HEK293T (cell line): ENCODE results near the gene RAB1A.
A peak's percentile ranks its signal among the peaks of the same experiment; 100 is the strongest.

Source experiments
- CTCF ChIA-PET: fragments of 350-600 bp; formaldehyde crosslinking; extraction: SDS; loops from one replicate; lab custom pipeline; 2021; ENCODE audit warnings: antibody characterized with exemption, inconsistent platforms; lab: Yijun Ruan, JAX
- POLR2A ChIA-PET: fragments of 350-600 bp; formaldehyde crosslinking; extraction: SDS; loops from one replicate; lab custom pipeline; 2020; ENCODE audit warnings: antibody characterized with exemption, inconsistent platforms; lab: Yijun Ruan, JAX
- DNase-seq: peaks from one replicate; pipeline ENCODE4 v3.0.0; 2012; ENCODE audit warnings: mixed read lengths; ENCODE audit errors: extremely low spot score
- ARNT ChIP-seq: fragments of 450-650 bp; IDR thresholded peaks from 2 replicates; pipeline ENCODE4 v1.6.1; 2017; ENCODE audit warnings: mild to moderate bottlenecking
- BHLHE40 ChIP-seq: fragments of 450-650 bp; IDR thresholded peaks from 2 replicates; pipeline ENCODE4 v1.6.1; 2016; ENCODE audit warnings: mild to moderate bottlenecking, moderate library complexity, borderline replicate concordance
- CTBP1 ChIP-seq: fragments of 450-650 bp; IDR thresholded peaks from 2 replicates; pipeline ENCODE4 v1.6.1; 2016; ENCODE audit warnings: borderline replicate concordance
- ELF4 ChIP-seq: fragments of 450-650 bp; IDR thresholded peaks from 2 replicates; pipeline ENCODE4 v1.6.1; 2017; ENCODE audit warnings: antibody characterized with exemption
- FOXA1 ChIP-seq: fragments of 450-650 bp; IDR thresholded peaks from 2 replicates; pipeline ENCODE4 v1.6.1; 2016; ENCODE audit warnings: mild to moderate bottlenecking
- FOXK2 ChIP-seq: fragments of 450-650 bp; IDR thresholded peaks from 2 replicates; pipeline ENCODE4 v1.6.1; 2016; ENCODE audit warnings: mild to moderate bottlenecking
- FOXM1 ChIP-seq: fragments of 450-650 bp; IDR thresholded peaks from 2 replicates; pipeline ENCODE4 v1.6.1; 2017; ENCODE audit warnings: mild to moderate bottlenecking, borderline replicate concordance
- HDGF ChIP-seq: fragments of 450-650 bp; IDR thresholded peaks from 2 replicates; pipeline ENCODE4 v1.6.1; 2017; ENCODE audit warnings: antibody characterized with exemption, borderline replicate concordance
- L3MBTL2 ChIP-seq: fragments of 450-650 bp; conservative IDR thresholded peaks from 2 replicates; pipeline ENCODE4 v1.6.1; 2016; ENCODE audit warnings: mild to moderate bottlenecking
- LEF1 ChIP-seq: fragments of 450-650 bp; IDR thresholded peaks from 2 replicates; pipeline ENCODE4 v1.6.1; 2017; ENCODE audit warnings: mild to moderate bottlenecking, borderline replicate concordance
- NFRKB ChIP-seq: fragments of 450-650 bp; IDR thresholded peaks from 2 replicates; pipeline ENCODE4 v1.6.1; 2016; ENCODE audit warnings: mild to moderate bottlenecking, moderate library complexity
- PKNOX1 ChIP-seq: fragments of 450-650 bp; IDR thresholded peaks from 2 replicates; pipeline ENCODE4 v1.6.1; 2016
- SP1 ChIP-seq: fragments of 450-650 bp; IDR thresholded peaks from 2 replicates; pipeline ENCODE4 v1.6.1; 2017
- SUZ12 ChIP-seq: fragments of 450-650 bp; IDR thresholded peaks from 2 replicates; pipeline ENCODE4 v1.6.1; 2016; ENCODE audit warnings: mild to moderate bottlenecking
- TARDBP ChIP-seq: fragments of 450-650 bp; IDR thresholded peaks from 2 replicates; pipeline ENCODE4 v1.6.1; 2016
- ZNF384 ChIP-seq: fragments of 450-650 bp; IDR thresholded peaks from 2 replicates; pipeline ENCODE4 v1.6.1; 2016

RAB1A gene

DNA sequence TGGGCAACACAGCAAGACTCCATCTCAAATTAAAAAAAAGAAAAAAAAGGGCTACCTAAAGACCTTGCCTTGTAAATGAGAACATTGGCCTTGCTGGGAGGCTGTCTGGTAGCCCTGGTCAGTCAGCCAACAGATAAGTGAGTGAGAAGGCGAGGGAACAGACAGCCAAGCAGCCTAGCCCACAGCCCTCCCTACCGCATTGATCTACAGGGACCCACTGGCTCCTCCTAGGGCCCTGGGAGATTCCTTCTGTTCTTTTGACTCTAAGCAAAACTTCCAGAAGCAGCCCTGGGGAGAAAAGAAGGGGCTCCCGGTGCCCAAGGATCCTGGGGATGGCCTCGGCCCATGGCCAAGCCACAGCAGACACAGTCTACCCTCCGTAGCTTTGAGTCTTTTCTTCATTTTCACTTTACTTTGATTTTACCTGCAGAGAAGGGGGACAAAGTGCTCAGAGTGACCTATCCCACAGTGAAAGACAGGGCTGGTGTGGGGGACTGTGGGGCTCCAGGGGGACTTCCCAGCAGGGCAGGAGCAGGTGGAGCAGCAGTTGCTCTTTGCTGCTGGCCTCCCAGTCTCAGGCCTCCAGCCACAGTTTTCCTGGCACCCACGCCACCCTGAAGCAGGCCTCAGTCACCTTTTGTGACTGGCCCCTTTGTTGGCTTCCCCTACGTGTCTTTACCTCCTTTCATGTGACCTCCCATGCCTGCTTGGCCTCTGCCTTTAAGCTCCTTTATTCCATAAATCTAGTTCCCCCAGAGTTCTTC lies 68.6 kb downstream of the RAB1A start:
- no peak for TF ChIP-seq TARDBP
- no peak for TF ChIP-seq NFRKB
- TF ChIP-seq FOXM1: no peak
- no peak for TF ChIP-seq LEF1
- ChIA-PET POLR2A (no interaction called here), CTCF (no interaction called here)
- DNase-seq: no peak

DNA sequence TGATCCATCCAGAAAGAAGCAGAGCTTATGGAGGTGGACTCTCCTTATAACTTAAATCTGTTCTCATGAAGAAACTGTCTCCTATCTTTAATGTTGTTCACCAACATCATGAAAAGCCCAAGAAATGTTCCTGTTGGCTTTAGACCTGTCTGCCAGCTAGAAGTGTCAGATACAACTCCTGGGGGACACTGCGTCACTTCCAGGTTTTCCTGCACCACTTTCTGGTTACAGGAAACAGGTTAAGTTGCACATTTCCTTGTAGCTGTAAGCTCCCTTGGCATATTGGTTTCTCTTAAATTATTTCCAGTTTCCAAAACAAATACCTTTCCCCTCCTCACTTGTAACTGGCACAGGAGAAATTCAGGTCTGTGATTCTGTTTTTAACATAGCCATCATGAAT lies 70.8 kb downstream of the RAB1A start:
- ChIA-PET POLR2A (interaction anchor here (1.3 kb wide), 1 partner anchor 27 kb away, joined by 3 read pairs; no protein-coding TSS in a partner anchor), CTCF (interaction anchor here (1.3 kb wide), 1 partner anchor 71 kb away, joined by 3 read pairs; the partner anchor contains the start of gene RAB1A)
- TF ChIP-seq FOXM1 (no peak), SUZ12 (no peak), FOXA1 (no peak), HDGF (no peak)
- no peak for DNase-seq

- TF ChIP-seq SUZ12 (no peak), FOXA1 (no peak), ELF4 (no peak), FOXK2 (no peak), HDGF (no peak), PKNOX1 (no peak)
- DNase-seq: no peak
- POLR2A ChIA-PET: interaction anchor here (0.9 to 1.5 kb wide), 2 partner anchors 11 to 170 kb away, joined by 3 read pairs; partner anchors contain the start of gene ACTR2
- CTCF ChIA-PET: no interaction called here
These were observed 72.4 kb downstream of the RAB1A start for GRCh38 chr2:65057391-65058052.

DNA sequence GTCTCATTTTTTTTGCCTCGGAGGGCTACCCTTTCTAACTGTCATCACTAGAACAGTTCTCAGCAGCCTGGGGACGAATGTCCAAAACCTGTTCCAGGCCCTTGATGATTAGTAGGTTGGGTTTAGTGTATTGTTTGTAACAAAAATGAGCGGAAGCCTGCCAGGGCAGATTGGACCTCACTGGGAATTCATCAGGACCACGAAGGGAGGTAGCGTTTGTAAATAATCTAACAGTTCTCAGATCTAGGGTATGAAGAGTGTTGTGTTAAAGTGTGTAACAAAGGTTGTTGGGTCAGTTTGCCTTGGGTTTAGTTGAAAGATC lies 72.9 kb downstream of the RAB1A start:
- no peak for DNase-seq
- TF ChIP-seq ARNT: no peak
- TF ChIP-seq SP1: no peak
- TF ChIP-seq FOXA1: no peak
- no peak for TF ChIP-seq ELF4
- no peak for TF ChIP-seq CTBP1
- no peak for TF ChIP-seq LEF1
- TF ChIP-seq SUZ12: no peak
- no peak for TF ChIP-seq L3MBTL2
- TF ChIP-seq NFRKB: no peak
- no peak for TF ChIP-seq FOXM1
- TF ChIP-seq PKNOX1: no peak
- no peak for TF ChIP-seq TARDBP
- CTCF ChIA-PET: interaction anchor here (0.6 kb wide), 1 partner anchor 77 kb away, joined by 3 read pairs; no protein-coding TSS in a partner anchor
- POLR2A ChIA-PET: interaction anchor here (1.4 to 2.1 kb wide), 3 partner anchors 10 to 21 kb away, joined by 3 to 17 read pairs (median 7); no protein-coding TSS in a partner anchor

GRCh38 chr2:65056215-65057053 lies 73.5 kb downstream of the RAB1A start, which contains the start of gene CEP68:
Gene CEP68 (plus strand): TSS chr2:65056416. CDS start chr2:65069445, 13,029 bp downstream.
- ChIA-PET CTCF (interaction anchor here (0.6 to 1.7 kb wide), 6 partner anchors 8 to 470 kb away, joined by 3 to 8 read pairs (median 3); no protein-coding TSS in a partner anchor), POLR2A (interaction anchor here (0.8 to 2.1 kb wide), 15 partner anchors 8 to 197 kb away, joined by 3 to 17 read pairs (median 4); partner anchors contain the start of genes ACTR2 and RAB1A)
- TF ChIP-seq FOXM1 (peak; percentile 60; the same call in 1 of the 2 replicates), BHLHE40 (no peak), SUZ12 (no peak), L3MBTL2 (peak; percentile 62; the same call in 1 of the 2 replicates)
- DNase-seq: peak; percentile 95

- CTCF ChIA-PET: interaction anchor here (0.6 to 1.7 kb wide), 5 partner anchors 9 to 470 kb away, joined by 3 to 8 read pairs (median 3); no protein-coding TSS in a partner anchor
- no peak for TF ChIP-seq ELF4
- TF ChIP-seq L3MBTL2: peak; percentile 98
- TF ChIP-seq CTBP1: no peak
- no peak for TF ChIP-seq SUZ12
- TF ChIP-seq TARDBP: no peak
- TF ChIP-seq ZNF384: no peak
- no peak for DNase-seq
- POLR2A ChIA-PET: interaction anchor here (0.5 to 2.1 kb wide), 18 partner anchors 9 to 197 kb away, joined by 3 to 17 read pairs (median 4); partner anchors contain the start of genes ACTR2 and RAB1A
These were observed 74.3 kb downstream of the RAB1A start for GRCh38 chr2:65055422-65056214.
